ENCODE measurements around the gene NHS.

DNA sequence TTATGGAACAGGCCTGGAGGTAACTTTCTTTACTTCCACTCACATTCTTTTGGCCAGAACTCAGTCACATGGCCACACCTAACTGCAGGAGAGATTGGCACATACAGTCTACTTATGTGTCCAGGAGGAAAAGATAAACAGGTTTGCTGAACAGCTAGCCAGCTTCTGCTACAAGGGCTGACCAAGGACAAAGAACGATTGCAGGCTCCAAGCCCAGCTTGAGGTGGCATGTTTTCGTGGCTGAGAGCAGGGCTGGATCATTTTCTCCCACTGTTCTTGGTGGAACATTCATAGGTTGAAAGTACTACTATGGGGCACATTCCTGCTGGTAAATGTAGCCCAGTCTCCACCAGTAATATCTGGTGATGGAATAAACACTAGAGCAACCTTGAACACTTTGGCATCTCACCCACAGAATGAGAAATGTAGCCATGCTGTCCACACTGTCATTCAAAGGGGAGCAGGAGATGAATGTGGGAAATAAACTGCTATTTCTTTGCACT is 28.2 kb downstream of the NHS start:
- TF ChIP-seq, protein P1, sequence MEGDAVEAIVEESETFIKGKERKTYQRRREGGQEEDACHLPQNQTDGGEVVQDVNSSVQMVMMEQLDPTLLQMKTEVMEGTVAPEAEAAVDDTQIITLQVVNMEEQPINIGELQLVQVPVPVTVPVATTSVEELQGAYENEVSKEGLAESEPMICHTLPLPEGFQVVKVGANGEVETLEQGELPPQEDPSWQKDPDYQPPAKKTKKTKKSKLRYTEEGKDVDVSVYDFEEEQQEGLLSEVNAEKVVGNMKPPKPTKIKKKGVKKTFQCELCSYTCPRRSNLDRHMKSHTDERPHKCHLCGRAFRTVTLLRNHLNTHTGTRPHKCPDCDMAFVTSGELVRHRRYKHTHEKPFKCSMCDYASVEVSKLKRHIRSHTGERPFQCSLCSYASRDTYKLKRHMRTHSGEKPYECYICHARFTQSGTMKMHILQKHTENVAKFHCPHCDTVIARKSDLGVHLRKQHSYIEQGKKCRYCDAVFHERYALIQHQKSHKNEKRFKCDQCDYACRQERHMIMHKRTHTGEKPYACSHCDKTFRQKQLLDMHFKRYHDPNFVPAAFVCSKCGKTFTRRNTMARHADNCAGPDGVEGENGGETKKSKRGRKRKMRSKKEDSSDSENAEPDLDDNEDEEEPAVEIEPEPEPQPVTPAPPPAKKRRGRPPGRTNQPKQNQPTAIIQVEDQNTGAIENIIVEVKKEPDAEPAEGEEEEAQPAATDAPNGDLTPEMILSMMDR (IDR thresholded peaks at IDR 0.05): no peak
- TF ChIP-seq POLR2A (IDR thresholded peaks at IDR 0.05; ENCODE audit: low read depth): no peak

All from esophagus muscularis mucosa (tissue), 3 donors.